ENCODE data around the gene CERT1.
"Not testable (repeated sequence)": the region's sequence is repeated elsewhere in the genome, so short reads cannot be mapped to it uniquely, and the experiment has no call there.

Gene CERT1

GRCh38 chr5:75536694-75537360, 25.4 kb upstream of the CERT1 start:
- Histone ChIP-seq H3K9me2 (replicated peaks; ENCODE audit: low read depth, low read length) (no peaks in the 10 kb centered on the region), H3K4me2 (ENCODE audit: low read depth, low read length, poor library complexity, severe bottlenecking) (no peak overlapping the region), H3F3A (ENCODE audit: low read depth) (no peaks in the 10 kb centered on the region), H4K20me1 (ENCODE audit: insufficient read depth, low read length, poor library complexity, severe bottlenecking) (no peaks in the 10 kb centered on the region), H3K36me3 (ENCODE audit: insufficient read depth, low read length) (peaks cover 18% of the 10 kb centered on the region; the same call in 1 of the 2 replicates), H3K79me2 (ENCODE audit: insufficient read depth, low read length) (peaks cover 86% of the 10 kb centered on the region), H3K4me3 (ENCODE audit: low read length, poor library complexity, severe bottlenecking) (no peak overlapping the region), H2AFZ (ENCODE audit: low read length) (no peak overlapping the region), H3K9me3 (ENCODE audit: insufficient read depth, low read depth, low read length) (peaks cover 21% of the 10 kb centered on the region), H3K9ac (ENCODE audit: low read depth, low read length, poor library complexity, severe bottlenecking) (no peak overlapping the region), H3K27me3 (ENCODE audit: insufficient read depth, low read length, poor library complexity, severe bottlenecking) (no peaks in the 10 kb centered on the region), H3K4me1 (ENCODE audit: insufficient read depth, low read length, poor library complexity, severe bottlenecking) (peaks cover 5% of the 10 kb centered on the region)
- TF ChIP-seq EZH2phosphoT487 (IDR thresholded peaks at IDR 0.05; ENCODE audit: borderline replicate concordance): no peak
- TF ChIP-seq, protein P1, sequence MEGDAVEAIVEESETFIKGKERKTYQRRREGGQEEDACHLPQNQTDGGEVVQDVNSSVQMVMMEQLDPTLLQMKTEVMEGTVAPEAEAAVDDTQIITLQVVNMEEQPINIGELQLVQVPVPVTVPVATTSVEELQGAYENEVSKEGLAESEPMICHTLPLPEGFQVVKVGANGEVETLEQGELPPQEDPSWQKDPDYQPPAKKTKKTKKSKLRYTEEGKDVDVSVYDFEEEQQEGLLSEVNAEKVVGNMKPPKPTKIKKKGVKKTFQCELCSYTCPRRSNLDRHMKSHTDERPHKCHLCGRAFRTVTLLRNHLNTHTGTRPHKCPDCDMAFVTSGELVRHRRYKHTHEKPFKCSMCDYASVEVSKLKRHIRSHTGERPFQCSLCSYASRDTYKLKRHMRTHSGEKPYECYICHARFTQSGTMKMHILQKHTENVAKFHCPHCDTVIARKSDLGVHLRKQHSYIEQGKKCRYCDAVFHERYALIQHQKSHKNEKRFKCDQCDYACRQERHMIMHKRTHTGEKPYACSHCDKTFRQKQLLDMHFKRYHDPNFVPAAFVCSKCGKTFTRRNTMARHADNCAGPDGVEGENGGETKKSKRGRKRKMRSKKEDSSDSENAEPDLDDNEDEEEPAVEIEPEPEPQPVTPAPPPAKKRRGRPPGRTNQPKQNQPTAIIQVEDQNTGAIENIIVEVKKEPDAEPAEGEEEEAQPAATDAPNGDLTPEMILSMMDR (conservative IDR thresholded peaks at IDR 0.05; ENCODE audit: low read length): no peak

- peaks cover 5% of the 10 kb centered on the region for H3K4me1 ChIP-seq (ENCODE audit: insufficient read depth, low read length, poor library complexity, severe bottlenecking)
- peaks cover 21% of the 10 kb centered on the region for H3K9me3 ChIP-seq (ENCODE audit: insufficient read depth, low read depth, low read length)
- H3K9ac ChIP-seq (ENCODE audit: low read depth, low read length, poor library complexity, severe bottlenecking): no peak overlapping the region
- H3K27me3 ChIP-seq (ENCODE audit: insufficient read depth, low read length, poor library complexity, severe bottlenecking): no peaks in the 10 kb centered on the region
- no peak overlapping the region for H2AFZ ChIP-seq (ENCODE audit: low read length)
- no peak for TF ChIP-seq EZH2phosphoT487 (IDR thresholded peaks at IDR 0.05; ENCODE audit: borderline replicate concordance)
- TF ChIP-seq, protein P1 (conservative IDR thresholded peaks at IDR 0.05; ENCODE audit: low read length): no peak
- H3K4me2 ChIP-seq (ENCODE audit: low read depth, low read length, poor library complexity, severe bottlenecking): no peak overlapping the region
- H3K36me3 ChIP-seq (ENCODE audit: insufficient read depth, low read length): peaks cover 15% of the 10 kb centered on the region; the same call in 1 of the 2 replicates
- no peaks in the 10 kb centered on the region for H3F3A ChIP-seq (ENCODE audit: low read depth)
- H4K20me1 ChIP-seq (ENCODE audit: insufficient read depth, low read length, poor library complexity, severe bottlenecking): no peaks in the 10 kb centered on the region
- no peaks in the 10 kb centered on the region for H3K9me2 ChIP-seq (replicated peaks; ENCODE audit: low read depth, low read length)
- H3K4me3 ChIP-seq (ENCODE audit: low read length, poor library complexity, severe bottlenecking): no peak overlapping the region
- H3K79me2 ChIP-seq (ENCODE audit: insufficient read depth, low read length): peaks cover 88% of the 10 kb centered on the region
These were observed 24.7 kb upstream of the CERT1 start for GRCh38 chr5:75536147-75536546.

DNA sequence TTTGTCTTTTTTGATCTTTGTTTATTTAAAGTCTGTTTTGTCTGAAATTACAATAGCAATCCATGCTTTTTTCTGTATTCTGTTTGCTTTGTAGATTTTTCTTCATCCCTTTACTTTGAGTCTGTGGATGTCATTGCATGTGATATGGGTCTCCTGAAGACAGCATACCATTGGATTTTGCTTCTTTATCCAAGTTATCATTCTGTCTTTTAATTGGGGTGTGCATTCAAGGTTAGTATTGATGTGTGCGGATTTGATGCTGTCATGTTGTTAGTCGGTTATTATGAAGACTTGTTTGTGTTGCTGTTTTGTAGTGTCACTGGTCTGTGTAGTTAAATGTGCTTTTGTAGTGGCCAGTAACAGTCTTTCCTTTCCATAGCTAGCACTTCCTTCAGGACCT, 23.3 kb upstream of the CERT1 start:
- peaks cover 21% of the 10 kb centered on the region for H3K9me3 ChIP-seq (ENCODE audit: insufficient read depth, low read depth, low read length)
- H3K9ac ChIP-seq (ENCODE audit: low read depth, low read length, poor library complexity, severe bottlenecking): no peak overlapping the region
- no peaks in the 10 kb centered on the region for H3K27me3 ChIP-seq (ENCODE audit: insufficient read depth, low read length, poor library complexity, severe bottlenecking)
- H3K4me2 ChIP-seq (ENCODE audit: low read depth, low read length, poor library complexity, severe bottlenecking): no peak overlapping the region
- peaks cover 5% of the 10 kb centered on the region for H3K4me1 ChIP-seq (ENCODE audit: insufficient read depth, low read length, poor library complexity, severe bottlenecking)
- no peaks in the 10 kb centered on the region for H3K9me2 ChIP-seq (replicated peaks; ENCODE audit: low read depth, low read length)
- TF ChIP-seq, protein P1 (conservative IDR thresholded peaks at IDR 0.05; ENCODE audit: low read length): no peak
- no peak for TF ChIP-seq EZH2phosphoT487 (IDR thresholded peaks at IDR 0.05; ENCODE audit: borderline replicate concordance)
- H2AFZ ChIP-seq (ENCODE audit: low read length): no peak overlapping the region
- no peak overlapping the region for H3K4me3 ChIP-seq (ENCODE audit: low read length, poor library complexity, severe bottlenecking)
- H3K36me3 ChIP-seq (ENCODE audit: insufficient read depth, low read length): peaks cover 13% of the 10 kb centered on the region; the same call in 1 of the 2 replicates
- peaks cover 74% of the 10 kb centered on the region for H3K79me2 ChIP-seq (ENCODE audit: insufficient read depth, low read length)
- H3F3A ChIP-seq (ENCODE audit: low read depth): no peaks in the 10 kb centered on the region
- no peaks in the 10 kb centered on the region for H4K20me1 ChIP-seq (ENCODE audit: insufficient read depth, low read length, poor library complexity, severe bottlenecking)

GRCh38 chr5:75533716-75534115, 22.3 kb upstream of the CERT1 start:
- H3K4me2 ChIP-seq (ENCODE audit: low read depth, low read length, poor library complexity, severe bottlenecking); H3F3A ChIP-seq (ENCODE audit: low read depth); H3K9ac ChIP-seq (ENCODE audit: low read depth, low read length, poor library complexity, severe bottlenecking); H3K27me3 ChIP-seq (ENCODE audit: insufficient read depth, low read length, poor library complexity, severe bottlenecking); H2AFZ ChIP-seq (ENCODE audit: low read length); H3K4me1 ChIP-seq (ENCODE audit: insufficient read depth, low read length, poor library complexity, severe bottlenecking); H4K20me1 ChIP-seq (ENCODE audit: insufficient read depth, low read length, poor library complexity, severe bottlenecking); H3K4me3 ChIP-seq (ENCODE audit: low read length, poor library complexity, severe bottlenecking); H3K9me2 ChIP-seq (replicated peaks; ENCODE audit: low read depth, low read length): not testable (repeated sequence)
- Histone ChIP-seq H3K79me2 (ENCODE audit: insufficient read depth, low read length) (peaks cover 64% of the 10 kb centered on the region), H3K9me3 (ENCODE audit: insufficient read depth, low read depth, low read length) (peaks cover 21% of the 10 kb centered on the region), H3K36me3 (ENCODE audit: insufficient read depth, low read length) (peaks cover 13% of the 10 kb centered on the region; the same call in 1 of the 2 replicates)
